GM12892 (cell line): ENCODE data around the gene MTSS2.

ENCODE experiments used
- POLR2A ChIP-seq: IDR thresholded peaks from 2 replicates; pipeline ENCODE4 v1.6.1; 2011; ENCODE audit warnings: low read depth, low read length, control low read depth
- POLR2AphosphoS5 ChIP-seq: IDR thresholded peaks from 2 replicates; pipeline ENCODE4 v1.6.1; 2011; ENCODE audit warnings: low read depth, low read length, control low read depth
- TAF1 ChIP-seq: IDR thresholded peaks from 2 replicates; pipeline ENCODE4 v1.6.1; 2011; ENCODE audit warnings: low read depth, mild to moderate bottlenecking, control low read depth, low read length, borderline replicate concordance

DNA sequence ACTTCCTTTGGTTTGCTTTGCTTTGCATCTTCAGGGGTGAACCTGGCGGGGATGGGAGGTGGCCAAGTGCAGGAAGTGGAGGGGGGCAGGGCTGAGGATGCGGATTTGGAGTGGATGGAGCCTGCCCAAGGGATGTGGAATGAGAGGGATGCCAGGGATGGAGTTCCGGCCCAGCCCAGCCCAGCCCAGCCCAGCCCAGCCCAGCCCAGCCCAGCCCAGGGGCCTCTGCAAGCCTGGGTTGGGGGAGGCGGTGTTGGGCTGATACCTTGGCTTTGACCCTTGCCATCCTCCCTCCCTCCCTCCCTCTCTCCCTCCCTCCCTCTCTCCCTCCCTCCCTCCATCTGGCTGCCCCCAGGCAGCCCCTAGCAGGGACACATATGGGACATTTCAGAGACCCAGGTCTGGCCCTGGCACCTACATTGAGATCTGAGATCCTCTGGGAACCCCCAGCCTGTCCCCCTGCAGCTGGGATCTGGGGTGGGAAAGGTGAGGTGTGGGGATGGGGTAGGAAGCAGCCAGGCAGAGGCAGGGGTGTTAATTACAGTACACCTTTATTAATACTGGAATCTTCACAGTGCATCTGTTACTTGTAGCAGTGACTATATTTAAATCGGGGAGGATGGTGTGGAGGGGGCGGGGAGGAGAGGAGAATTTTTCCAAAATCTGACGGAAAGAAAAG, 25.0 kb downstream of the MTSS2 start:
- TF ChIP-seq POLR2AphosphoS5: no peak
- no peak for TF ChIP-seq TAF1
- no peak for TF ChIP-seq POLR2A
